PC-9 (cell line): ENCODE data around the gene PCGF3.

Experiments
- EZH2 ChIP-seq: fragments of 200-600 bp; sonication (generic); IDR thresholded peaks from 2 replicates; pipeline ENCODE4 v1.8.0; 2017; ENCODE audit warnings: antibody characterized with exemption, low read depth
- TF ChIP-seq, protein P1 (sequence below): fragments of 200-600 bp; sonication (generic); conservative IDR thresholded peaks from 2 replicates; pipeline ENCODE4 v1.6.1; 2017; ENCODE audit warnings: mixed run types, antibody characterized with exemption, mild to moderate bottlenecking, moderate library complexity

DNA sequence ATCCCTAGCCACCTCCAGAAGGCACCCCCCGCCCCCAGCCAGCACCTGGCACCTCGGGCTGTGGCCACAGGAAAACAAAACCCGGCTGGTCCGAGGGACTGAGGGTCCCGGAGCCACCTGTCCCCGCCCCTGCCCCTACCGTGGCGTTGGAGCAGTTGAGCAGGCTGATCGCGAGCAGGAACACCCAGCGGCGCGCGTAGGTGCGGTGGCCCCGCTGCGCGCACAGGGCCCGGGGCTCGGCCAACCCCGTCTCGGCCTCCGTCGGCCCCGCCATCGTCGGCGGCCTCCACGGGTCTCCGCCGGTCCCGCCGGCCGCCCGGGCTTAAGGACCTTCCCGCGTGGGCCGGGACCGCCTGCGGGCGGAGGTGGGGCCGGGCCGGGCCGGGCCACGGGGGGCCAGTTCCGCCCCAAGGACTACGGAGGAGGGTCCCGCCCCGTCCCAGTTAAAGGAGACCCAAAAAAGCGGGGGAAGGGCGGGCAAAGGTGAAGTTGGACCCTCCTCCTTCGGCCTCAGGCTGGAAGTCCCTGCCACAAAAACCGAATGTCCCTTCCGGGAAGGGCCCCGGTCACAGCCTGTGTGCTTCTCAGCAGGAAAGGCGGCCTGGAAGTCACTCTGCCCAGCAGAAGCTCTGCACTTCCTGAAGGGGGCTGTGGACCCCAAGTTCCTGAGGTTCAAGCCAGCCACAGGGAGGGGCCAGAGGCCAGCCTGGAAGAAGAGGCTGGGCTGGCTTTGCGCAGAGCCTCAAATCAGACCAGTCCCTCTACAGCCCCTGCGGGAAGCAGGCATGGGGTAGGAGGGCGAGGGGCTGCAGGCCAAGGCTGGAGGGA lies 16.6 kb upstream of the PCGF3 start, which contains the start of gene SLC49A3:
- TF ChIP-seq EZH2 = no peak
- TF ChIP-seq, protein P1, sequence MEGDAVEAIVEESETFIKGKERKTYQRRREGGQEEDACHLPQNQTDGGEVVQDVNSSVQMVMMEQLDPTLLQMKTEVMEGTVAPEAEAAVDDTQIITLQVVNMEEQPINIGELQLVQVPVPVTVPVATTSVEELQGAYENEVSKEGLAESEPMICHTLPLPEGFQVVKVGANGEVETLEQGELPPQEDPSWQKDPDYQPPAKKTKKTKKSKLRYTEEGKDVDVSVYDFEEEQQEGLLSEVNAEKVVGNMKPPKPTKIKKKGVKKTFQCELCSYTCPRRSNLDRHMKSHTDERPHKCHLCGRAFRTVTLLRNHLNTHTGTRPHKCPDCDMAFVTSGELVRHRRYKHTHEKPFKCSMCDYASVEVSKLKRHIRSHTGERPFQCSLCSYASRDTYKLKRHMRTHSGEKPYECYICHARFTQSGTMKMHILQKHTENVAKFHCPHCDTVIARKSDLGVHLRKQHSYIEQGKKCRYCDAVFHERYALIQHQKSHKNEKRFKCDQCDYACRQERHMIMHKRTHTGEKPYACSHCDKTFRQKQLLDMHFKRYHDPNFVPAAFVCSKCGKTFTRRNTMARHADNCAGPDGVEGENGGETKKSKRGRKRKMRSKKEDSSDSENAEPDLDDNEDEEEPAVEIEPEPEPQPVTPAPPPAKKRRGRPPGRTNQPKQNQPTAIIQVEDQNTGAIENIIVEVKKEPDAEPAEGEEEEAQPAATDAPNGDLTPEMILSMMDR = no peak
